NCI-H446 treated with DMSO at 0.1 percent for 48 hours (cell line): ENCODE data around the gene SLC2A8.

Experiments used
- DNase-seq: peaks from one replicate; lab custom pipeline; 2025; lab: John Stamatoyannopoulos, UW

Gene SLC2A8

GRCh38 chr9:127403507-127404192, 6.7 kb downstream of the SLC2A8 start:
- DNase-seq, result no peak

- DNase-seq, result no peak
Observed at GRCh38 chr9:127404631-127405030, 7.7 kb downstream of the SLC2A8 start.

DNA sequence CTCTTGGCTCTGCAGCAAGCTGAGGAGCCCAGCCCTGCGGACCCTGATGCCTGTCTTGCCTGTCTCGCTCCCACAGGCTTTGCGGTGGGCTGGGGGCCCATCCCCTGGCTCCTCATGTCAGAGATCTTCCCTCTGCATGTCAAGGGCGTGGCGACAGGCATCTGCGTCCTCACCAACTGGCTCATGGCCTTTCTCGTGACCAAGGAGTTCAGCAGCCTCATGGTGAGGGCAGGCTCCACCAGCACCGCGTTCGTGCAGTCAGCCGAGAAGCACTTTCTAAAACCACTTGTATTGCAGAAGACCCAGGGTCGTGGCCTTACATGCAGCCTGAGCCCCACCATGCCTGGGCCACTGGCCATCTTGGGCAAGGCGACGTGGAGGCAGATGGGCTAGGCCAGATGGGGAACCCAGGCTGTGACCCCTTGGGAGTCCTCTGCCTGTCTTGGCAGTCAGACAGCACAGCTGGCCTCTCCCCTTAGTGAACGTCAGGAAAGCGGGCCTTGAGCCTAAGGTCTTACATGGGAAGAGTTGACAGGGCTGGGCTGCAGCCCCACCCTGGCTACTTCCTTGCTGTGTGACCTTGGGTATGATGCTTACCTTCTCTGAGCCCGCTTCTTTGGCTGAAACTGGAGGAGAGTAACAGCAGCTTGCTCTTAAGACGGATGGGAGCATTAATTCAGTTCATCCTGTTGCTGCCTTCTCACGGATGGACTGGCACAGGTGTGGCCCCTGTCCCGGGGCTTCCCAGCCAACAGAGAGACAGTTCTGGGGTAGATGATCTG, 8.6 kb downstream of the SLC2A8 start:
- no peak for DNase-seq

DNA sequence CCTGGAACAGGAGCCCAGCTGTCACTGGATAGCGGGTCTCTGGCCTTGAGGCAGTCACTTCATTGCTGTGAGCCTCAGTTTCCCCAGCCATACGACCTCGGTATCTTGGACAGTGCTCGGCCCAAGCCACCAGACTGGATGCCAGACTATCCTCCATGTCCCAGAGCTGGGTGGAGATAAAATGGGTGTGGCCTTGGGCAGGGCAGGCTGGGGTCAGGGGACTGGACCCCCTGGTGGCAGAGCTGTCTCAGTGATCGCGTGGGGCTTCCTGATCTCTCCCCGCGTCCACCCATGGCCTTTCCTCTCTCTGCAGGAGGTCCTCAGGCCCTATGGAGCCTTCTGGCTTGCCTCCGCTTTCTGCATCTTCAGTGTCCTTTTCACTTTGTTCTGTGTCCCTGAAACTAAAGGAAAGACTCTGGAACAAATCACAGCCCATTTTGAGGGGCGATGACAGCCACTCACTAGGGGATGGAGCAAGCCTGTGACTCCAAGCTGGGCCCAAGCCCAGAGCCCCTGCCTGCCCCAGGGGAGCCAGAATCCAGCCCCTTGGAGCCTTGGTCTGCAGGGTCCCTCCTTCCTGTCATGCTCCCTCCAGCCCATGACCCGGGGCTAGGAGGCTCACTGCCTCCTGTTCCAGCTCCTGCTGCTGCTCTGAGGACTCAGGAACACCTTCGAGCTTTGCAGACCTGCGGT, 10.0 kb downstream of the SLC2A8 start:
- DNase-seq, result no peak

GRCh38 chr9:127407492-127407843, 10.5 kb downstream of the SLC2A8 start:
- no peak for DNase-seq

- DNase-seq, result no peak
Observed at GRCh38 chr9:127411122-127411521, 14.2 kb downstream of the SLC2A8 start.

GRCh38 chr9:127415141-127415540, 18.2 kb downstream of the SLC2A8 start:
- no peak for DNase-seq

DNA sequence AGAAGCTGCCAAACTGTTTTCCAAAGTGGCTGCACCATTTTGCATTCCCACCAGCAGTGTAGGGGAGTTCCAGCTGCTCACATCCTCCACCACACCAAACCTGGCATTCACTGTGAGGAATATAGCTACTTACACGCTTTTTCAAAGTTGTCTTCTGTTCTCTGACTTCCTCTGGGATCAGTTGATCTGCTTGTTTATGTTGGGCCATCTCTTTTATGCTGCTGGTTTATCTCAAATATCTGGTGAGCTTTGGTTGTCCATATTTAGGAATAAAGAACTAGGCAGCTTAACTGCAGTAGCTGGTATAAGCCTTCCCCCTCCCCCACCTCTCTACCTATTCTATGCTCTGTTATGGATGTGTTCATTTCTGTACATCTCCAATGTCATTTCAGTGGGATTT, 18.7 kb downstream of the SLC2A8 start:
- DNase-seq, result no peak

GRCh38 chr9:127417131-127418036, 20.4 kb downstream of the SLC2A8 start:
- DNase-seq, result peak; percentile 40

DNA sequence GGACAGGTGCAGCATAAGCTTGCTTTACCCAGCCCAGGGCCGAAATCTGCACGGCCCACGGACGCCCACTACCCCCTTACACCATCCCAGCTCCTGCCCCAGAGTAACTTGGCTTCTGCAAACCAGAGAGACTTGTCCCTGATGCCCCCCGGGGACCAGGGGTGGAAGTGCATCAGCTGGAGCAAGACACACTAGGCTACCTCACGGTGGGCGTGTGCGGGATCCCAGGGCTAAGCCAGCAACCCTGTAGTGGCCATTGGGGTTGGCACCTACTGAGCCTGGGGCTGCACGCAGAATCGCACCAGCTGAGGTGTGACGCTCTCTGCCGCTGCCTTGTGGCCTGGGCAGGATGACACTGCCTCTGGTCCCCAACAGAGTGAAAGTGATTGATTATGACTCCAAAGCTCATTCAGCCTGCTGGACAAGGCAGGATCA, 21.1 kb downstream of the SLC2A8 start:
- no peak for DNase-seq

GRCh38 chr9:127419348-127419747, 22.4 kb downstream of the SLC2A8 start:
- no peak for DNase-seq

DNA sequence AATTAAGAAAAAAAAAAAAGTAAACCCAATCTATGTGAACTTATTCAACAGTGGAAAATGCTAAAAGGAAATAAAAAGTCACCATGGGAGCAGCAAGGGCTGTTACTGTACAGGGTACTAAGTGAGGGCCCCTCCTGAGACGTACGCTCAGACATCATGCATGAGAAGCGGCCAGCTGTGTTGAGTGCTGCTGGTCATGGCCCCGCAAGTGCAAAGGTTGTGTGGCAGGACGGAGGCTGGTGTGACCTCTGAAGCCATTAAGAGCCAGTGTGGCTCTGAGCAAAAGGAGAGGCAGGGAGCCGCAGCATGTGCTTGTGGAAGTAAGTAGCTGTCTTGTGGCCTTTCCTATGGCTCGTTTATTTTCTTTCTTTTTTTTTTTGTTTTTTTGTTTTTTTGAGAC, 24.1 kb downstream of the SLC2A8 start:
- no peak for DNase-seq

GRCh38 chr9:127422133-127422782, 25.3 kb downstream of the SLC2A8 start:
- no peak for DNase-seq

DNA sequence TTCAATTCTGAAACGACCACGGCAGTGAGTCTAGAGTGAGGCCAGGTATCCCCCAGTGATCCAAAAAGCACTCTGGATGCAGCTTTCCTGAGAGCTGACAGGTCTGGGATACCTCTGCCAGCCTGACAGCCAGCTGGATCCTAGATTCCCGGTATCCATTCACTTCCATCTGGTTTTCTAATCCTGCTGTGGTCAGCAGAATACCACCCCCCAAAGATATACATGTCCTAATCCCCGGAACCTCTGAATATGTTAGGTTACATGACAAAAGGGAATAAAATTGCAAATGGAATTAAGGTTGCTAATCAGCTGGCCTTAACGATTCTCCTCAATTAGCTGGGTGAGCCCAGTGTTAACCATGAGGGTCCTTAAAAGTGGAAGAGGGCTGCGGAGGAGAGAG, 25.8 kb downstream of the SLC2A8 start:
- DNase-seq, result no peak

DNA sequence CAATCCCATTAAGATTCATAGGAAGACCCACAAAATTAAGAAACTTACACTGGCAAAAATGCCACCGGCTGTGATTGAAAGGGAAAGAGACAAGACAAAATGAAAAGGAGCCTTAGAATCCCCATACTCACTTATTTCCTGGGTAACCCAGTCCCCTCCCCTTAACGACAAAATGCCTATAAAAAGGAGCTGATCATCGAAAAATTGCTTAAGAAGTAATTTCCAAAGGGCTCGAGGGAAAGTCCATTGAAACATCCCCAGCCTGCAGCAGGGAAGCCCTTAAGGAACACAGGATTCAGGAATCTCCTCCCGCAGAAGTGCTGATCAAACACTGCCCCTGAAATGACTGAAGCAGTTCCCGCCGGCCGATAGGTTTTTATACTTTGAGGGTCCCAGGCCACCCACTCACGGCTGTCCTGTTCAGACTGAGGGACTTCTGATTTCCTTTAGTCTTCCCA, 26.5 kb downstream of the SLC2A8 start:
- no peak for DNase-seq

GRCh38 chr9:127423934-127424675, 27.1 kb downstream of the SLC2A8 start, which contains the start of gene ZNF79:
TSS of gene ZNF79 (plus strand) at chr9:127424382. CDS start at chr9:127424788, 406 bp downstream.
- peak; percentile 74 for DNase-seq

DNA sequence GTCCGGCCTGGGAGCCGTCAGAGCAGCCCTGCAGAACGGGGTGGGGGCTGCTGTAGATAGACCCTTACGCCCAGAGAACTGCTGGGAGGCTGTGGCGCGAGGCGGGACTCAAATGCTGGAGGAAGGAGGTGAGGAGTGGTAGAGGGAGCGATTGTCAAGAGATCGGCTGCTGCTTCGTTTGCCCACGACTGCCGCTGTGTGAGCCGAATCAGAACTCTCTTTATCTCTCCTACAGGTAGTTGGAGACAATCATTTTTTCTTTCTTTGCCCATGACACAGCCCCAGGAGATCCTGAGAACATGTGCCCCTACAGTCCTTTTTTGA, 27.7 kb downstream of the SLC2A8 start:
- DNase-seq, result no peak

DNA sequence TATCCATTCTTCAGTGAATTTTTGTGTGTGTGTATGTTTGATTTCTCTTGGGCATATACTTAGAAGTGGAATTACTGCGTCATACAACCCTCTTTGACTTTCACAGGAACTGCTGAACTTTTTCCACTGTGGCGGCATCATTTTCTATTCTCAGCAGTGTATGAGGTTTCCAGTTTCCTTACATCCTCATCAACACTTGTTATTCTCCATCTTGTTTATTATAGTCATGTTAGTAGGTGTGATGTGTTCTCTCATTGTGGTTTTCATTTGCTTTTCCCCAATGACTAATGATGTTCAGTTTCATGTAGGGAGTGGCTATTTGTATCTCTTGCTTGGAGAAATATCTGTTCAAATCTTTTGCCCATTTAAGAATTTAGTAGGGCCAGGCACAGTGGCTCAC, 29.8 kb downstream of the SLC2A8 start:
- DNase-seq, result no peak

GRCh38 chr9:127428348-127428747, 31.4 kb downstream of the SLC2A8 start:
- DNase-seq, result no peak

DNA sequence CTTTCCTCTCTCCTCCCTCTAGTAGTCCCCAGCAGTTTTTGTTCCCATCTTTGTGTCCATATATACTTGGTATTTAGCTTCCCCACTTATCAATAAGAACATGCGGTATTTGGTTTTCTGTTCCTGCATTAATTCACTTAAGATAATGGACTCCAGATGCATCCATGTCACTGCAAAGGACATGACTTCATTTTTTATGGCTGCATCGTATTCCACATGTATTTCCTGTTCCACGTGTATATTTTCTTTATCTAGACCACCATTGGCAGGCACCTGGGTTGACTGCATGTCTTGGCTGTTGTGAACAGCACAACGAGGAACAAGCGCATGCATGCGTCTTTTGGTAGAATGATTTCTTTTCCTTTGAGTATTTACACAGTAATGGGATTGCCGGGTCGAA, 33.4 kb downstream of the SLC2A8 start:
- no peak for DNase-seq
